Activated CD4-positive, CD25-positive, alpha-beta regulatory T cell treated with anti-CD3 and anti-CD28 coated beads, Interleukin-2, amount 50 U/mL, for 72 hours (primary cell): ENCODE measurements around the gene NRP1.

Source experiments
- DNase-seq: peaks from one replicate; pipeline ENCODE4 v3.0.0; 2021

The NRP1 gene

GRCh38 chr10:33201971-33202370 is 132.5 kb downstream of the NRP1 start:
- no peak for DNase-seq

GRCh38 chr10:33201056-33201780 is 133.2 kb downstream of the NRP1 start:
- DNase-seq = no peak

- DNase-seq = no peak
Observed at GRCh38 chr10:33199731-33200232, 134.7 kb downstream of the NRP1 start.

GRCh38 chr10:33198610-33199009 is 135.9 kb downstream of the NRP1 start:
- DNase-seq = no peak

GRCh38 chr10:33196710-33197491 is 137.6 kb downstream of the NRP1 start:
- no peak for DNase-seq

GRCh38 chr10:33196377-33196706 is 138.1 kb downstream of the NRP1 start:
- DNase-seq = no peak

- DNase-seq = no peak
Observed at GRCh38 chr10:33195608-33196376, 138.7 kb downstream of the NRP1 start.

GRCh38 chr10:33193701-33194521 is 140.6 kb downstream of the NRP1 start:
- DNase-seq = no peak

- peak; percentile 50 for DNase-seq
Observed at GRCh38 chr10:33193057-33193700, 141.3 kb downstream of the NRP1 start.

GRCh38 chr10:33192190-33192589 is 142.3 kb downstream of the NRP1 start:
- no peak for DNase-seq

GRCh38 chr10:33190406-33190805 is 144.1 kb downstream of the NRP1 start:
- DNase-seq = no peak

- no peak for DNase-seq
Observed at GRCh38 chr10:33189808-33190207, 144.7 kb downstream of the NRP1 start.

GRCh38 chr10:33189363-33189762 is 145.1 kb downstream of the NRP1 start:
- DNase-seq = no peak

- no peak for DNase-seq
Observed at GRCh38 chr10:33187427-33187999, 147.0 kb downstream of the NRP1 start.

GRCh38 chr10:33186150-33186549 is 148.3 kb downstream of the NRP1 start:
- no peak for DNase-seq

- DNase-seq = no peak
Observed at GRCh38 chr10:33183655-33184054, 150.8 kb downstream of the NRP1 start.

GRCh38 chr10:33180921-33181320 is 153.5 kb downstream of the NRP1 start:
- no peak for DNase-seq

- DNase-seq = no peak
Observed at GRCh38 chr10:33180390-33180789, 154.1 kb downstream of the NRP1 start.

GRCh38 chr10:33179067-33179466 is 155.4 kb downstream of the NRP1 start:
- no peak for DNase-seq

GRCh38 chr10:33178026-33178755 is 156.3 kb downstream of the NRP1 start:
- DNase-seq = no peak

- DNase-seq = no peak
Observed at GRCh38 chr10:33176688-33177087, 157.8 kb downstream of the NRP1 start.
